HG03439 (cell line): Measurements from ENCODE around the gene FKBP3.
"Not testable (repeated sequence)": the region's sequence is repeated elsewhere in the genome, so short reads cannot be mapped to it uniquely, and the experiment has no call there.

Experiments used
- ATAC-seq: cut with Tn5 transposase; IDR thresholded peaks from one replicate; pipeline ENCODE4 v1.9.1; 2021; ENCODE audit warnings: mild to moderate bottlenecking, moderate library complexity; ENCODE audit not compliant: unreplicated experiment

The FKBP3 gene

DNA sequence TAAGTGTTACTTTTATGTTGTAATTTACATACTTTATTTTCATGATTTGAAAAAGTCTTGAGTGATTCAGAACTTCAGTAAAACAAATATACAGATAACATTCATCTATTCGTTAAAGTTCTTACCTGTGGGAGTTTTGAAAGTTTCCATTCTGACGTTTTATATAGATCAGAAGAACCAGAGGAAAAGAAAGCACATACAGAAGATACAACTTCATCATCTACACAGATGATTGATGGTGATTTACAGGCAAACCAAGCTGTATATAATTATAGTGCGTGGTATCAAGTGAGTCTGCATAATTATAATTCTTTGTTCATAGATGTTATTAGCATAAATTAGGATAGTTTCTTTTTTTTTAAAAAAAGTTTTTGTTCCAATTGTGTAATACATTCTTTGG lies 20.0 kb downstream of the FKBP3 start:
- ATAC-seq, result no peak

DNA sequence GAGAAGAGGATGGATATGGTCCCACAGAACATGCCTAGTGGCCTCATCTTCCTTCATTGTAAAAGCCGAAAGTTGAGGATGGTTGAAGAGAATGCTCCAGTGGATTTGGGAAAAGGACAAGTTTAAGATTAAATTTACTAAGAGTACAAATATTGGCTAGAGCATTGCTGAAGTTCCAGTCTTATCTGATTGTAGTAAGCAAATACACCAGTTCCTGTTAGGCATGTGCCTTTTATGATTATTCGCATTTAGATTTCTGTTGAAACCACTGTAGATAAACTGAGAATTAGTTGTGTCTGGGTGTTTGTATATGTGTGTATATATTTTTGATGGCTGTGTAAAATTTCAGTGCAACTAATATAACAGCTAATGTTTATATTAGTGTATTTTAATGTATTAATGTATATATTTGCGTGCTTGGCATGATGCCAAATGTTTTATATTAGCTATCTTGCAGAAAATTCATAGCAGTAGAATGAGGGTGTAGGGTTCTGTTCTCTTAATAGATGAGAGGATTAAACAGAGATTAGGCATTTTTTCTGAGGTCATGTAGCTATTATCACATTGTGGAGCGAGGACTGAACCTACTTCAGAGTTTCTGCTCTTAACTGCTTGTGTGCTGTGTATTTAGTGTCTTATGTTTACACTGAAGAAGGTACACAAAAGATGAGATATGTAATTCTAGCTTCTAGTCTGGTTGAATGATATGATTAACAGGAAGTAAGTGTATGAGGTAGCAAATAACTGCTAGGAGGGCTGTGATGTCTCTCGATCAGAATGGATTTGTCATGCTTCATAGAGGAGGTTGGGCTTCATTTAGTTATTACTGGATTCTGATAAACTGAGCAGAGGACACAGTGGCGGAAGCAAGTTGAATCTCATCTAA lies 21.1 kb downstream of the FKBP3 start:
- ATAC-seq, result no peak

DNA sequence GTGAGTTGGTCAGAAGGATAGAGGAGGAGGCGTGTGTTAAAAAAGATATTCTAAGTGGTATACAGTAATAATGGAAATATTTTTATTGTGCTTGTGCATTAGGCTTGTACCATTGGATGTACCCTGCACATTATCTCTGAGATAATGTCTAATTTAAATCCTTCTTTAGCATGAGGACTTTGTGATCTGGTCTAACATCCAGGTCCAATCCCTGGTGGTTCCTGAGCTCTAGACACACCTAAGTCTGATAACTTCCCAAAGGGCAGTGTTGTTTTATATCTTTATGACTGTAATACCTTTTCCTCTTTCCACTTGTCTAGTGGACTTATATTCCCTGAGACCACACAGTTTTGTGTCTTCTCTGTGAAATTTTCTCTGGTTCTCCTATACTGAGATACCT lies 29.7 kb downstream of the FKBP3 start:
- ATAC-seq, result no peak

DNA sequence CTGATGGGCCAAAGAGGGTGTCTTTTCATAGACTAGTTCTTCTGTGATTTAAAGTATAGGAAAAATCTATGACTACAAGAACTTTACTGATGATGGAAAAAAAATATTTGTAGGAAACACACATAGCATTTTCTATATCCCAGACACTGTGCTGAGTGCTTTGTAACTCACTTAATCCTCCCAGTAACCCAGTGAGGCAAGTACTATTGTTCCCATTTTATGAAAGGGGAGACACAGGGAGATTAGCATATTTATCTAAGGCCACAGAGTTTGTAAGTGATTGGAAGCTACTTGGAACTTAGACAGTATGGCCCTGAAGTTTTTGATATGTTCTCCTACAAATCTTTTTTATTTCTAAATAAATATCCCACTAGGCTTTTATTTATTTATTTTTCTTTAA lies 30.5 kb downstream of the FKBP3 start:
- no peak for ATAC-seq

DNA sequence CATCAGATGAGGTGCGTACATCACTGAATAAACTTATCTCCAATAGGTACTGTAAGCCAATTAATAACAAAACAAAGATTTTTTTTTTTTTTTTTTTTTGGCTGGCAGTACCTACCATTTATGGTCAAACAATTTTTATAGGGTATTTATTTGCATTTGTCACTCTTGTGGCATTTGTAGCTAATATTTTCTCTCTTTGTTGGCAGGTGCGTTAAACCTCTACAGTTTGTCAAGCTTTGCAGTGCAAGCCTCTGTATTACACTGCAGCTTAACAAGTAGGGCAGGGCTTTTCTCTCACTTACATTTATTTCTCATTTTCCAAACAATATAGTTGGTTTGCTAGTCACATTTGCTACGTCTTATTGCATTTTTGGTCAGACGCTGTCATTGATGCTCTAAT lies 38.1 kb downstream of the FKBP3 start:
- ATAC-seq, result no peak

DNA sequence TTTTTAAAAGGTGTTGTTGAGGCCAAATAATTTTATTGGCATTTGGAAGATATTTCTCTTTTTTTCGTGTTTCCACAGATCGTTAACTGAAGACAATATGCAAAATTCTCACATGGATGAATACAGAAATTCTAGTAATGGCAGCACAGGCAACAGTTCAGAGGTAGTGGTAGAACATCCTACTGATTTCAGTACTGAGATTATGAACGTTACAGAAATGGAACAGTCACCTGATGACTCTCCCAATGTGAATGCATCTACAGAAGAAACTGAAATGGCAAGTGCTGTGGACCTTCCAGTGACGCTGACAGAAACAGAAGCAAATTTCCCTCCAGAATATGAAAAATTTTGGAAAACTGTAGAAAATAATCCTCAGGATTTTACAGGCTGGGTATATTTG lies 39.1 kb downstream of the FKBP3 start:
- ATAC-seq, result no peak

DNA sequence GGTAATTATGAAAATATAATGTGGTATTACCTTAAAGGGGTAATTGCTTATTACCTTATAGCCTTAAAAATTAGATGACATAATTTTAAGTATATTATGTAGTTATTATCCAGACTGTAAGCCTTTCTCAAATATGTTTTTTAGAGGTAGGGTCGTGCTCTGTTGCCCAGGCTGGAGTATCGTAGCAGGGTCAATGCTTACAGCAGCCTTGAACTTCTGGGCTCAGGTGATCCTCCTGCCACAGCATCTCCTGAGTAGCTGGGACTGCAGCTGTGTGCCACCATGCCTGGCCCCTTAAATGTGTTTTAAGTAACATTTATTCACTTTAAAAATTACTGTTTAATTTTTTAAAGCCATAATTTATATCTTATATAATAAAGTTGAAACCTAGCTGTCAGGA lies 40.0 kb downstream of the FKBP3 start:
- ATAC-seq, result no peak

DNA sequence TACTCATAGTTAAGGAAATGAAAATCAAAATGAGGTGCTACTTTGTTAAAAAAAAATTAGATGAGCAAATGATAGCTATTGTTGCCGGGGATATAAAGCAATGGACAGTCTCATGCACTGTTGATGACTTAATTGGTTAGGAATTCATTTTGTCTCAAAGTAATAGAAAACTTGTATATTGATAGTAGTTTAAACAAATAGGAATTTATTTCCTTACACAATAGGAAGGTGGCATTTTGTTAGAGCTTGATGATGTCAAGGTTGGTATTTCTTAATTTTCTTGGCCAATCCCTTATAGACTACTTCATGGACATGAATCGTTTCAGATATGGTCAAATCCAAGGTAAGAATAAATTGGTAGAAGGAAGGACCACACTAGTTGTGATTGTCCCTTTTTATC lies 42.6 kb downstream of the FKBP3 start:
- ATAC-seq, result no peak

DNA sequence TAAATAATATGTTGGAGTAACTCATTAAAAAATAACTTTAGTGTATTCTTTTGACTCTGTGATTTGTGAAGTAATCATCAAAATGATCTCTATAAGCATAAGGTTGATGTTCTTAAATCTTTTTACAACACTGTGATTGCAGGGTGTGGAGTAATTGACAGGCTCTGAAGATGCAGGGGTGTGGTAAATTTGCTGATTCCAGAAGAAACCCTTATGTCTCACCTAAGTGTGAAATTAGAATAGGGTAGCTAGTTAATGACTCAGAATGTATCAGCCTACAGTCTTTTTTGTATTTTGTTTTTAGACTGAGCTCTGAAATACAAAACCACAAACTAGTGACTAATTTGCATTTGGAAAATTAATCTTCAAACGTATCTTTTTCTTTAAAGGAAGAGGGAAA lies 44.5 kb downstream of the FKBP3 start:
- peak; percentile 71 for ATAC-seq

DNA sequence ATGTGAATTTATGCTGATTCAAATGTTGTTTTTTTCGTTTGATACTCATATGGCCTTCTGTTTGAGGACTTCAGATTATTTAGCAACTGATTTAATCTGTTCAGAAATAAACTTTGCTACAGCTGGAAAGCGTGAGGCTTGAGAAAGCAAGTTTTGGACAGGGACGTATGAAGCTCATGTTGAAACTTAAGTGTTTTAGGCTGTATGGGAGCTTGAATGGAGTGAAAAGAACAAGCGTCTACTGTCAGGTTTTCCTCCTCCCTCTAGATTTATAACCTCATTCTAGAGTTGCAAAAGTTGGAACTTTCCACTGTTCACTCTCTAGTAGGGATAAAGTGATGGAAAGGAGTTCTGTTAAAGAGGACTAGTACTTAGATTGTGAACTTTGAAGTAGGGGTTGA lies 49.3 kb downstream of the FKBP3 start:
- ATAC-seq, result no peak

DNA sequence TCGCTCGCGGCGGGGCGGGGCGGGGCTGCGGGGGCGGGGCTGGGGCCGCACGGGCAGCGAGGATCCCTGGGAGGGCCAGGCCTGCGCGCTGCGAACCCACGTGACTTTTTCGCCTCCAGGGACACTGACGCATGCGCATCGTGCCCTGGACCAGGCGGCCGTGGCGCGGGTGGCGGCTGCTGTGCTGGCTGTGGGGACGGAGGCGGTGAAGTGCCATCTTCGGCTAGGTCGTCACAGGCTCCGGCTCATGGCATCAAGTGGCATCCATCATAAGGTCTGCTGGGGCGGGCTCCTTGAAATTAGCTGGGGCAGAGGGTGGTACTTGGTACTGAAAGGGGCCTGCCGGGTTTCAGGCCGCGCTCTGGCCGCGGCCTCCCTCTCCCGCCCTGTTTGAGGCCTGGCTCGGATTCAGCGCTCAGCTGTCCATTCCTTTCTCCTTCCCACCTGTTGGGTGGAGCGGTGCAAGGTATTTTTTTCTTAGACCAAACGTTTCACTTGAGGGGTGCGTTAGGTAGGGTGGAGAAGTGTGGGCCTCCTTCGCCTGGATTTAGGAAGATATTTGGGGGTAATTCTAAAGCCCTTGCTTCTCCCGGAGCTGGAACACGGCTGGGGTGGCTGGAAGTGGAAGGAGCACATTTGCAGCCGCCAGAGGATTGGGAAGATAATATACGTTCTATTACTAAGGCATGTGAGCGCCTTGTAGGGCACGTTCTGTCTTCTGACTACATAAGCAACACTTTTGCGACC lies 50.1 kb downstream of the FKBP3 start, which contains the start of gene PRPF39:
Gene PRPF39, plus strand, starts transcription at position 141 of the 747 bp plus-strand sequence. CDS start 11,124 bp downstream, outside the sequence.
- peak; percentile 95 for ATAC-seq

DNA sequence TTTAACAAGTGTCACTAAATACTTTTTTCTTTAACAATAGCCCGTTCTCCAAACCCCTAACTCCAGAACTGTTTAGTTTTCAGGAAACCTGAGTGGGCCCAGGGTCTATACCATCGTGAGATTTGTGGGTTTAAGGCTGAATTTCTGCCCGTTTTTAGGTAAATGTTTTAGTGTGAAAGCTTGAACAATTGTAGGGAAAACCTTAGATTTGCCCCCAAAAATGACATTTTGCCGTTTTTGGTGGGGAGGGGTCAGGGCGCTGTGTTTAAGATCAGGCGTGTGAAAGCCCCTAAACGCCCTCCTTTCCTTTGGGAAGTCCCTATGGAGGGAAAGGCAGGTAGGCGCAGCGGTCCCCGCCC lies 50.7 kb downstream of the FKBP3 start:
- peak; percentile 9 for ATAC-seq

DNA sequence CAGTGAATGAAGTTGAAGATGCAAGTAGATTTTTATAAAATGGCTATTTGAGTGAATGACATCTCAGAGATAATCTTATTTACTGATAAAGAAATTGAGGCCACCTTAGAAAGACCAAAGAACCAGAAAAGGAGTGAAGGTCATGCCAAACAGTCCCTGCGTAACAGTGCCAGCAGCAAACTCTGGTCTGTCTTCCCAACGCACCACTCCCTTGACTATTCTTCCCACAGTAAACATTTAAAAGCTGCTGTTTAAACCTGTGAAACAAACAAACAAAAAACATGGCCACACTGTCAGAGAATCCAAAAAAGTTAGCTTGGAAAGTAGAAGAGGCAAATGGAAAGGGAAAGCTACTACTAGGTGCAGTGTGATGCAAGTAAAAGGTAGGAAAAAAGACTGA lies 51.9 kb downstream of the FKBP3 start:
- no peak for ATAC-seq

DNA sequence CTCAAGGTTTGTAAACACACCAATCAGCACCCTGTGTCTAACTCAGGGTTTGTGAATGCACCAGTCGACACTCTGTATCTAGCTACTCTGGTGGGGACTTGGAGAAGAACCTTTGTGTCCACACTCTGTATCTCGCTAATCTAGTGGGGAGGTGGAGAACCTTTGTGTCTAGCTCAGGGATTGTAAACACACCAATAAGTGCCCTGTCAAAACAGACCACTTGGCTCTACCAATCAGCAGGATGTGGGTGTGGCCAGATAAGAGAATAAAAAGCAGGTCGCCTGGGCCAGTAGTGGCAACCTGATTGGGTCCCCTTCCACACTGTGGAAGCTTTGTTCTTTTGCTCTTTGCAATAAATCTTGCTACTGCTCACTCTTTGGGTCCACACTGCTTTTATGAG lies 53.2 kb downstream of the FKBP3 start:
- ATAC-seq, result not testable (repeated sequence)

DNA sequence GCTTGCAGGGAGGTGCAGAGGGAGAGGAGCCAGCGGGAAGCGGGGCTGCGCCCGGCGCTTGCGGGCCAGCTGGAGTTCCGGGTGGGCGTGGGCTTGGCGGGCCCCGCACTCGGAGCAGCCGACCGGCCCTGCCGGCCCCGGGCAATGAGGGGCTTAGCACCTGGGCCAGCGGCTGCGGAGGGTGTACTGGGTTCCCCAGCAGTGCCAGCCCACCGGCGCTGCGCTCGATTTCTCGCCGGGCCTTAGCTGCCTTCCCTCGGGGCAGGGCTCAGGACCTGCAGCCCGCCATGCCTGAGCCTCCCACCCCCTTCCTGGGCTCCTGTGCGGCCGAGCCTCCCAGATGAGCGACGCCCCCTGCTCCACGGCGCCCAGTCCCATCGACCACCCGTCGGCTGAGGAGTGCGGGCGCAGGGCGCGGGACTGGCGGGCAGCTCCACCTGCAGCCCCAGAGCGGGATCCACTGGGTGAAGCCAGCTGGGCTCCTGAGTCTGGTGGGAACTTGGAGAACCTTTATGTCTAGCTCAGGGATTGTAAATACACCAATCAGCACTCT lies 53.8 kb downstream of the FKBP3 start:
- ATAC-seq, result not testable (repeated sequence)

DNA sequence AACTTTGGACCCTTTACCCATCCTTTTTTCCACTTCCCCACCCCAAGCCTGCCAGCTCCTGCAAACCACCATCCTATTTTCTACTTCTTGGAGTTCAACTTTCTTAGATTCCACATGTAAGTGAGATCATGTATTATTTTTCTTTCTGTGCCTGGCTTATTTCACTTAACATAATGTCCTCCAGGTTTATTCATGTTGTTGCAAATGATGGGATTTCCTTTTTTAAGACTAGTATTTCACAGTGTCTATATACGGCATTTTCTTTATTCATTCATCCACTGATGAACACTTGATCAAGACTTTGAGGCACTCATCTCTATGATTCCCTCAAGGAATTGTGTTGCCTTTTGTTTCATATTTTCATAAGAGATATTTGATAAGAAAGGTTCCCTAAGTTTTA lies 56.0 kb downstream of the FKBP3 start:
- ATAC-seq, result no peak

DNA sequence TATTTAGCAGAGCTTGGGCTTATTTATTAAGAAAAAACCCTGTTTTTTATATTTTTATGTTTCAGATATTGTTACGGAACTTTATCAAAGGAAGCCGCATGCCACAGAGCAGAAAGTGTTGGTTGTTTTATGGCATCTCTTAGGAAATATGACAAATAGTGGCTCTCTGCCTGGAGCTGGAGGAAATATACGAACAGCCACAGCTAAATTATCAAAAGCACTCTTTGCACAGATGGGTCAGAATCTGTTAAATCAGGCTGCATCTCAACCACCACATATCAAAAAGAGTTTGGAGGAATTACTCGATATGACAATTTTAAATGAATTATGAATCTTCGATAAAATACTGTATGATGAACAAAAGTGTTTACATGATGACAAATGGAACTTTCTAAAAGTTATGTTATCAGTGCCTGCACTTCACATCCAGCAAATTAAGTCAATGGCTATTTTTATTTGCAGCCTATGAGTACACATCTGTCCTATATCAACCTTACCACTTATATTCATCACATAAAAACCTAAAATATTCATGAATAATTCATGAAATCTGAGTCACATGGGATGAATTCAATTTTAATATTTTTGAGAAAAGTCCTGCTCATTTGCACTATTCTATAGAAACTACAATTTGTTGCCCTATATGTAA lies 60.9 kb downstream of the FKBP3 start:
- no peak for ATAC-seq

DNA sequence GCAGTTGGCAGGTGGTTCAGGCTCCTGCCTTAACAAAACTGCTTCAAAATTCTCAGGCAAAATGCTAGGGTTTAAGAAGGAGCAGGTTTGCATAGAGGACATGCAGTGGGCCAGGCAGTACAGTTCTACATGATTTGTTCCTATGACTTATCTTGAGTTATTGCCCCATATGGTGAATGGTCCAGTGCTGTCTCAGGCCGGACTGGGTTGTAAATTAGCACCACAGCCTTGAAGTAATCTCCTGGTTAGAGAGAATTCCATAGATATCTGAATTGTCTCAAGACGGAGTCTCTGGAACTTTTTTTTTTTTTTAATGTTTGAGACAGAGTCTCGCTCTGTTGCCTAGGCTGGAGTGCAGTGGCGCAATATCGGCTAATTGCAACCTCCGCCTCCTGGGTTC lies 62.2 kb downstream of the FKBP3 start:
- ATAC-seq, result no peak

DNA sequence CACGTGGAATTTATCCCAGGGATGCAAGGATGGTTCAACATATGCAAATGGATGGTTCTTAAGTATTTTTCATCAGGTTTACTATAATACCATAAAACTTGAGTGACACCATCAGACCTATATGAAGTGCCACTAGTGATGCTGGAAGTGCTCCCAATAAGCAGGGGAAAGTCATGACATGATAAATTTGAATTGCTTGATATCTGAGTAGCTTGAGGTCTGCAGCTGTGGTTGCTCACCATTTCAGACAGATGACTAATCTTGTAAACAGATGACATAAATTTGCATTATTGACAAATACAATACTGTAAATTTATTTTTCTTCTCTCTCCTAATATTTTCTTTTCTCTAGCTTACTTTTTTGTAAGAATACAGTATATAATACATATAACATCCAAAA lies 64.1 kb downstream of the FKBP3 start:
- ATAC-seq, result no peak

DNA sequence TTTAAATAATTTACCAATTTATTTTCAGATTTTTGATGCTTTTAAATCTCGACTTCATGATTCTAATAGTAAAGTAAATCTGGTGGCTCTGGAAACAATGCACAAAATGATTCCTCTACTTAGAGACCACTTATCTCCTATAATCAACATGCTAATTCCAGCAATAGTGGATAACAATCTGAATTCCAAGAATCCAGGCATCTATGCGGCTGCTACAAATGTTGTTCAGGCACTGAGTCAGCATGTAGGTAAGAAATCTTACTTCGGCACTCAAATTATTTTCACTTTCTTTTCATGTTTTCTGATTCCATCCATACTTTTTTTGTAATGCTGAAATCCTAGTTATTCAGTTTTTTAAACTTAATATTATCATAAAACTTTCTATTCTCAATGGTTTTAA lies 65.9 kb downstream of the FKBP3 start:
- ATAC-seq, result no peak

DNA sequence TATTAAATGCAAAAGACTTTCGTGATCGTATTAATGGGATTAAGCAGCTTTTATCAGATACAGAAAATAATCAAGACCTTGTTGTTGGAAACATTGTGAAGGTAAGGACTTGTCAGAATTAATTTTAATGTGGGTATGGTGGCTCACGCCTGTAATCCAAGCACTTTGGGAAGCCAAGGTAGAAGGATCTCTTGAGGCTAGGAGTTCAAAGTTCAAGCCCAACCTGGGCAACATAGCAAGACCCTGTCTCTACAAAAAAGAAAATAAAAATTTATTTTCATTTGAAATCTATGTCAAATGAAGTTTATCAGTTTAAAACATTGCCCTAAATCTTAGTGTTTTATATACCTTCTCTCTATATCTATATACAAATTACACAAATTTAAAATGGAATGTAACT lies 67.6 kb downstream of the FKBP3 start:
- ATAC-seq, result no peak
